ENCODE measurements around the gene COG5. TPM values are rescaled to one million over a fixed set of nuclear protein-coding genes. Genes with fewer than 3 reads are reported as not detected.

Gene COG5
- polyA plus RNA-seq, 1 of the 3 experiments (the other 2 are of a cell fraction) = 21.2 TPM

DNA sequence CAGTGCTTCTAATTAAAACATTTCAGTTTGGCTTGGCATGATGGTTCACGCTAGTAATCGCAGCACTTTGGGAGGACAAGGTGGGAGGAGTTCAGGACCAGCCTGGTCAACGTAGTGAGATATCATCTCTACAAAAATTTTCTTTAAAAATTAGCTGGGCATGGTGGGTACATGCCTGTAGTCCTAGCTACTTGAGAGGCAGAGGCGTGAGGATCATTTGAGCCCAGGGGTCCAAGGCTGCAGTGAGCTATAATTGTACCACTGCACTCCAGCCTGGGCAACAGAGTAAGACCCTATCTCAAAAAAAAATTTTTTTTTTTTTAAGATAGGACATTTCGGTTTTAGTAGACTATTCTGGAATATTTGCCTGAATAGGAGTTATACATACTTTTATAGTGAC lies 382.5 kb downstream of the COG5 start:
- Histone ChIP-seq H3K4me3 (ENCODE audit: low read depth in 2 of 2, low read length in 1 of 2) (no peak overlapping the region), H3K9me3 (no peaks in the 10 kb centered on the region), H3K36me3 (replicated peaks in 1 of 2; ENCODE audit: control insufficient read depth in 1 of 2, insufficient read depth in 2 of 2, low read length in 1 of 2) (peaks cover 50 to 59% of the 10 kb centered on the region in 2 experiments), H3K27ac (ENCODE audit: low read depth in 2 of 2, low read length in 1 of 2) (0 out of 4 replicates have a peak overlapping the region, but pooled peaks of 1 of the 2 experiments have one; percentile 49), H2AFZ (ENCODE audit: low read depth) (no peak overlapping the region), H3F3A (replicated peaks; ENCODE audit: insufficient read depth) (peaks cover 28% of the 10 kb centered on the region), H3K9me2 (no peaks in the 10 kb centered on the region), H4K20me1 (ENCODE audit: insufficient read depth) (peaks cover 53% of the 10 kb centered on the region), H3K4me1 (ENCODE audit: control insufficient read depth in 1 of 2, insufficient read depth in 2 of 2, low read depth in 1 of 2, low read length in 1 of 2) (peaks cover 0 to 18% of the 10 kb centered on the region in 2 experiments; a peak in 3 of 4 replicates), H3K79me2 (ENCODE audit: insufficient read depth) (peaks cover 47% of the 10 kb centered on the region), H3K9ac (no peak overlapping the region), H3K4me2 (no peak overlapping the region), H3K27me3 (ENCODE audit: insufficient read depth) (no peaks in the 10 kb centered on the region)
- no peak for DNase-seq
- ChIA-PET POLR2A (interaction anchor here (1.3 kb wide), 1 partner anchor 12 kb away, joined by 3 read pairs; the partner anchor contains the start of gene HBP1), CTCF (interaction anchor here (0.8 to 5.3 kb wide), 9 partner anchors 13 to 1005 kb away, joined by 3 to 22 read pairs (median 3); partner anchors contain the start of genes CBLL1 and HBP1)
- TF ChIP-seq NFIC (IDR thresholded peaks at IDR 0.05; ENCODE audit: borderline replicate concordance) (no peak), SIN3A (IDR thresholded peaks at IDR 0.05; ENCODE audit: borderline replicate concordance, low read depth, low read length) (no peak), TCF12 (IDR thresholded peaks at IDR 0.05) (no peak), FOXM1 (IDR thresholded peaks at IDR 0.05; ENCODE audit: low read depth) (no peak)
- WGBS (ENCODE audit: low lambda C conversion rate) = 93% methylated on average over 5 of the region's 5 CpGs

DNA sequence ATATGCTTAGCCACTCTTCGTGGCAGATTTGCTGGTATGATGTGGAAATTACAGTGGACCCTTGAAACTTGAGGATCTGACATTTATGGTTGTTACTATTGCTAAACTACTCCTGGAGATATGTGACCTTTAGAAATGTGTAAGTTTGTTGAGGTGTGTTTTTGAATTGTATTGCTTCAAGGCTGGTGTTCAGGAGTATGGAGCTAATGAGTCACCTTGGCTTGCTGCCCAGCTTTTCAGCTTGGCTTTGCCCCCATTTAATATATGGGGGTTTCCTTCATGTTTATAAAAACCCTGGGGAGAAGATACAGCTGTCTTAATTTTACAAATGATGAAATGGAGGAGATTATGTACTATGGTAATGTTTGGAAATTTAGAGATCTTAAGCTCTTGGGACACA lies 383.3 kb downstream of the COG5 start:
- ChIA-PET CTCF (interaction anchor here (0.6 to 5.3 kb wide), 12 partner anchors 14 to 1004 kb away, joined by 3 to 22 read pairs (median 3); partner anchors contain the start of gene CBLL1), POLR2A (interaction anchor here (1.3 kb wide), 1 partner anchor 12 kb away, joined by 3 read pairs; the partner anchor contains the start of gene HBP1)
- H3K9me2 ChIP-seq = no peaks in the 10 kb centered on the region
- no peak overlapping the region for H2AFZ ChIP-seq (ENCODE audit: low read depth)
- no peaks in the 10 kb centered on the region for H3K27me3 ChIP-seq (ENCODE audit: insufficient read depth)
- peaks cover 59% of the 10 kb centered on the region for H4K20me1 ChIP-seq (ENCODE audit: insufficient read depth)
- DNase-seq = no peak
- H3K9me3 ChIP-seq = no peaks in the 10 kb centered on the region
- H3K4me1 ChIP-seq (ENCODE audit: control insufficient read depth in 1 of 2, insufficient read depth in 2 of 2, low read depth in 1 of 2, low read length in 1 of 2) = peaks cover 0 to 18% of the 10 kb centered on the region in 2 experiments; a peak in 3 of 4 replicates
- 67% methylated on average over 1 of the region's 1 CpG for WGBS (ENCODE audit: low lambda C conversion rate)
- H3K9ac ChIP-seq = no peak overlapping the region
- TF ChIP-seq, protein P1, sequence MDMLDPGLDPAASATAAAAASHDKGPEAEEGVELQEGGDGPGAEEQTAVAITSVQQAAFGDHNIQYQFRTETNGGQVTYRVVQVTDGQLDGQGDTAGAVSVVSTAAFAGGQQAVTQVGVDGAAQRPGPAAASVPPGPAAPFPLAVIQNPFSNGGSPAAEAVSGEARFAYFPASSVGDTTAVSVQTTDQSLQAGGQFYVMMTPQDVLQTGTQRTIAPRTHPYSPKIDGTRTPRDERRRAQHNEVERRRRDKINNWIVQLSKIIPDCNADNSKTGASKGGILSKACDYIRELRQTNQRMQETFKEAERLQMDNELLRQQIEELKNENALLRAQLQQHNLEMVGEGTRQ (IDR thresholded peaks at IDR 0.05; ENCODE audit: borderline replicate concordance, low read depth, low read length) = no peak
- no peak for TF ChIP-seq FOXM1 (IDR thresholded peaks at IDR 0.05; ENCODE audit: low read depth)
- TF ChIP-seq, protein P2, sequence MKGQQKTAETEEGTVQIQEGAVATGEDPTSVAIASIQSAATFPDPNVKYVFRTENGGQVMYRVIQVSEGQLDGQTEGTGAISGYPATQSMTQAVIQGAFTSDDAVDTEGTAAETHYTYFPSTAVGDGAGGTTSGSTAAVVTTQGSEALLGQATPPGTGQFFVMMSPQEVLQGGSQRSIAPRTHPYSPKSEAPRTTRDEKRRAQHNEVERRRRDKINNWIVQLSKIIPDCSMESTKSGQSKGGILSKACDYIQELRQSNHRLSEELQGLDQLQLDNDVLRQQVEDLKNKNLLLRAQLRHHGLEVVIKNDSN (IDR thresholded peaks at IDR 0.05; ENCODE audit: borderline replicate concordance, low read depth) = no peak
- TF ChIP-seq GABPA (IDR thresholded peaks at IDR 0.05; ENCODE audit: low read depth) = no peak
- TF ChIP-seq TCF12 (IDR thresholded peaks at IDR 0.05) = peak; percentile 61
- no peak for TF ChIP-seq GATA2 (CRISPR knock-in tag; IDR thresholded peaks at IDR 0.05)
- no peak; the same call in 1 of the 2 replicates for TF ChIP-seq POLR2AphosphoS5 (IDR thresholded peaks at IDR 0.05; ENCODE audit: low read depth, low read length)
- no peak for TF ChIP-seq RCOR1 (IDR thresholded peaks at IDR 0.05; ENCODE audit: low read length)
- no peak for TF ChIP-seq NRF1 (IDR thresholded peaks at IDR 0.05; ENCODE audit: low read depth, low read length)
- TF ChIP-seq JUND (IDR thresholded peaks at IDR 0.05) = peak; percentile 80
- TF ChIP-seq FOSL2 (IDR thresholded peaks at IDR 0.05; ENCODE audit: borderline replicate concordance, low read depth) = peak; percentile 68; the same call in 1 of the 2 replicates
- no peak for TF ChIP-seq SMC3 (IDR thresholded peaks at IDR 0.05; ENCODE audit: low read depth, low read length)
- TF ChIP-seq NFIC (IDR thresholded peaks at IDR 0.05; ENCODE audit: borderline replicate concordance) = peak; percentile 94
- TF ChIP-seq, protein P3, sequence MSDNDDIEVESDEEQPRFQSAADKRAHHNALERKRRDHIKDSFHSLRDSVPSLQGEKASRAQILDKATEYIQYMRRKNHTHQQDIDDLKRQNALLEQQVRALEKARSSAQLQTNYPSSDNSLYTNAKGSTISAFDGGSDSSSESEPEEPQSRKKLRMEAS (IDR thresholded peaks at IDR 0.05; ENCODE audit: low read depth) = no peak
- TF ChIP-seq, protein P4, sequence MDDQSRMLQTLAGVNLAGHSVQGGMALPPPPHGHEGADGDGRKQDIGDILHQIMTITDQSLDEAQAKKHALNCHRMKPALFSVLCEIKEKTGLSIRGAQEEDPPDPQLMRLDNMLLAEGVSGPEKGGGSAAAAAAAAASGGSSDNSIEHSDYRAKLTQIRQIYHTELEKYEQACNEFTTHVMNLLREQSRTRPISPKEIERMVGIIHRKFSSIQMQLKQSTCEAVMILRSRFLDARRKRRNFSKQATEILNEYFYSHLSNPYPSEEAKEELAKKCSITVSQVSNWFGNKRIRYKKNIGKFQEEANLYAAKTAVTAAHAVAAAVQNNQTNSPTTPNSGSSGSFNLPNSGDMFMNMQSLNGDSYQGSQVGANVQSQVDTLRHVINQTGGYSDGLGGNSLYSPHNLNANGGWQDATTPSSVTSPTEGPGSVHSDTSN (IDR thresholded peaks at IDR 0.05) = no peak
- peak overlapping the region in 1 of 2 experiments; percentile 49; a peak in 2 of 4 replicates for H3K27ac ChIP-seq (ENCODE audit: low read depth in 2 of 2, low read length in 1 of 2)
- no peak overlapping the region for H3K4me3 ChIP-seq (ENCODE audit: low read depth in 2 of 2, low read length in 1 of 2)
- peaks cover 42 to 51% of the 10 kb centered on the region in 2 experiments for H3K36me3 ChIP-seq (replicated peaks in 1 of 2; ENCODE audit: control insufficient read depth in 1 of 2, insufficient read depth in 2 of 2, low read length in 1 of 2)
- peak overlapping the region; percentile 16; the same call in 1 of the 2 replicates for H3K4me2 ChIP-seq
- peaks cover 28% of the 10 kb centered on the region for H3F3A ChIP-seq (replicated peaks; ENCODE audit: insufficient read depth)
- H3K79me2 ChIP-seq (ENCODE audit: insufficient read depth) = peaks cover 55% of the 10 kb centered on the region

Measured in SK-N-SH (cell line).